Activated CD4-positive, alpha-beta memory T cell treated with anti-CD3 and anti-CD28 coated beads, Interleukin-2, amount 10 ng/mL, durations not matched to agents 7 days and 5 days (primary cell): ENCODE data around the gene TSNAX. TPM values are rescaled to one million over a fixed set of nuclear protein-coding genes. Genes with fewer than 3 reads are reported as not detected.
A peak's percentile ranks its signal among the peaks of the same experiment; 100 is the strongest.

Experiments used
- CTCF ChIA-PET: fragments of 350-600 bp; sonication (Branson Sonifier 250); formaldehyde crosslinking; loops from one replicate; lab custom pipeline; 2021; ENCODE audit warnings: antibody characterized with exemption, inconsistent platforms; lab: Charles Lee
- POLR2A ChIA-PET: fragments of 350-600 bp; sonication (Branson Sonifier 250); formaldehyde crosslinking; loops from one replicate; lab custom pipeline; 2021; ENCODE audit warnings: antibody characterized with exemption; lab: Charles Lee
- DNase-seq: peaks from one replicate; pipeline ENCODE4 v3.0.0-alpha.2; 2020
- H3K27ac Mint-ChIP-seq: one replicate; pipeline ENCODE4 v1.8.0; 2021; ENCODE audit warnings: mild to moderate bottlenecking, mixed read lengths
- H3K27me3 Mint-ChIP-seq: one replicate; pipeline ENCODE4 v1.8.0; 2021; ENCODE audit warnings: mixed read lengths
- H3K36me3 Mint-ChIP-seq: one replicate; pipeline ENCODE4 v1.8.0; 2021; ENCODE audit warnings: low read depth, mixed read lengths
- H3K4me1 Mint-ChIP-seq: one replicate; pipeline ENCODE4 v1.8.0; 2021; ENCODE audit warnings: mixed read lengths
- H3K4me3 Mint-ChIP-seq: one replicate; pipeline ENCODE4 v1.8.0; 2021; ENCODE audit warnings: mild to moderate bottlenecking, mixed read lengths
- H3K9me3 Mint-ChIP-seq: one replicate; pipeline ENCODE4 v1.8.0; 2021; ENCODE audit warnings: mixed read lengths
- total RNA-seq, 2 experiments: library from RNA; stranded (reverse); gene quantifications; one replicate each; pipeline ENCODE4 v1.2.3, GENCODE V29; 2021

TSNAX gene
- total RNA-seq, 2 experiments from 2014 or later, result 44.4 to 48.7 TPM

GRCh38 chr1:231600458-231600976 is 72.0 kb downstream of the TSNAX start:
- Mint-ChIP-seq H3K4me1 (peaks cover 18% of the 10 kb centered on the region), H3K36me3 (no peaks in the 10 kb centered on the region), H3K9me3 (no peaks in the 10 kb centered on the region), H3K4me3 (no peak overlapping the region), H3K27me3 (no peaks in the 10 kb centered on the region), H3K27ac (no peak overlapping the region)
- CTCF ChIA-PET, result interaction anchor here (0.9 to 4.6 kb wide), 3 partner anchors 242 to 265 kb away, joined by 3 to 37 read pairs (median 5); partner anchors contain the start of gene SPRTN
- DNase-seq, result no peak
- POLR2A ChIA-PET, result no interaction called here

- H3K4me3 Mint-ChIP-seq, result no peak overlapping the region
- H3K9me3 Mint-ChIP-seq, result no peaks in the 10 kb centered on the region
- ChIA-PET POLR2A (interaction anchor here (1.8 kb wide), 1 partner anchor 264 kb away, joined by 3 read pairs; the partner anchor contains the start of genes EXOC8 and SPRTN), CTCF (interaction anchor here (1.0 to 4.6 kb wide), 5 partner anchors 10 to 264 kb away, joined by 4 to 37 read pairs (median 6); partner anchors contain the start of genes EXOC8 and SPRTN)
- no peak overlapping the region for H3K27ac Mint-ChIP-seq
- no peaks in the 10 kb centered on the region for H3K27me3 Mint-ChIP-seq
- peaks cover 17% of the 10 kb centered on the region for H3K4me1 Mint-ChIP-seq
- H3K36me3 Mint-ChIP-seq, result no peaks in the 10 kb centered on the region
- DNase-seq, result no peak
These were observed 73.6 kb downstream of the TSNAX start for GRCh38 chr1:231601824-231602672.

GRCh38 chr1:231602673-231602984 is 74.2 kb downstream of the TSNAX start:
- no peak for DNase-seq
- Mint-ChIP-seq H3K27ac (no peak overlapping the region), H3K9me3 (no peaks in the 10 kb centered on the region), H3K27me3 (peaks cover 3% of the 10 kb centered on the region), H3K4me1 (peaks cover 17% of the 10 kb centered on the region), H3K36me3 (no peaks in the 10 kb centered on the region), H3K4me3 (no peak overlapping the region)
- ChIA-PET CTCF (interaction anchor here (1.0 to 4.6 kb wide), 7 partner anchors 9 to 363 kb away, joined by 3 to 37 read pairs (median 6); partner anchors contain the start of genes EXOC8 and SPRTN), POLR2A (interaction anchor here (1.8 kb wide), 1 partner anchor 265 kb away, joined by 3 read pairs; the partner anchor contains the start of genes EXOC8 and SPRTN)

- Mint-ChIP-seq H3K9me3 (no peaks in the 10 kb centered on the region), H3K4me3 (peak overlapping the region; percentile 90), H3K36me3 (no peaks in the 10 kb centered on the region), H3K27me3 (peaks cover 9% of the 10 kb centered on the region), H3K4me1 (peaks cover 17% of the 10 kb centered on the region), H3K27ac (peak overlapping the region; percentile 77)
- POLR2A ChIA-PET, result interaction anchor here (0.6 kb wide), 1 partner anchor 247 kb away, joined by 3 read pairs; no protein-coding TSS in a partner anchor
- CTCF ChIA-PET, result interaction anchor here (0.7 to 4.6 kb wide), 16 partner anchors 8 to 831 kb away, joined by 3 to 37 read pairs (median 5); partner anchors contain the start of genes EXOC8 and SPRTN
- DNase-seq, result peak; percentile 49
These were observed 75.3 kb downstream of the TSNAX start for GRCh38 chr1:231603598-231604275.

- Mint-ChIP-seq H3K4me3 (no peak overlapping the region), H3K27ac (peak overlapping the region; percentile 77), H3K36me3 (no peaks in the 10 kb centered on the region), H3K4me1 (peaks cover 17% of the 10 kb centered on the region), H3K9me3 (no peaks in the 10 kb centered on the region), H3K27me3 (peaks cover 9% of the 10 kb centered on the region)
- DNase-seq, result no peak
- ChIA-PET POLR2A (no interaction called here), CTCF (interaction anchor here (1.2 to 4.6 kb wide), 9 partner anchors 73 to 364 kb away, joined by 3 to 37 read pairs (median 6); partner anchors contain the start of genes EXOC8 and SPRTN)
These were observed 75.8 kb downstream of the TSNAX start for GRCh38 chr1:231604276-231604621.

GRCh38 chr1:231605149-231606100 is 77.0 kb downstream of the TSNAX start:
- Mint-ChIP-seq H3K4me3 (no peak overlapping the region), H3K4me1 (peaks cover 17% of the 10 kb centered on the region), H3K9me3 (no peaks in the 10 kb centered on the region), H3K27ac (no peak overlapping the region), H3K27me3 (peaks cover 9% of the 10 kb centered on the region), H3K36me3 (no peaks in the 10 kb centered on the region)
- ChIA-PET CTCF (interaction anchor here (1.2 to 2.6 kb wide), 5 partner anchors 11 to 290 kb away, joined by 4 to 8 read pairs (median 6); partner anchors contain the start of gene DISC1), POLR2A (interaction anchor here (0.6 to 1.3 kb wide), 3 partner anchors 267 to 654 kb away, joined by 3 to 6 read pairs (median 4); partner anchors contain the start of genes EXOC8 and SPRTN)
- DNase-seq, result no peak

GRCh38 chr1:231606712-231607111 is 78.2 kb downstream of the TSNAX start:
- CTCF ChIA-PET, result interaction anchor here (0.9 to 2.6 kb wide), 5 partner anchors 10 to 286 kb away, joined by 3 to 8 read pairs (median 5); partner anchors contain the start of gene DISC1

GRCh38 chr1:231610388-231610787 is 81.9 kb downstream of the TSNAX start:
- DNase-seq, result no peak
- peaks cover 14% of the 10 kb centered on the region for H3K9me3 Mint-ChIP-seq
- no peak overlapping the region for H3K4me3 Mint-ChIP-seq
- ChIA-PET POLR2A (no interaction called here), CTCF (no interaction called here)
- peaks cover 9% of the 10 kb centered on the region for H3K27me3 Mint-ChIP-seq
- peaks cover 49% of the 10 kb centered on the region for H3K4me1 Mint-ChIP-seq
- peaks cover 27% of the 10 kb centered on the region for H3K36me3 Mint-ChIP-seq
- no peak overlapping the region for H3K27ac Mint-ChIP-seq

More at GRCh38 chr1:231606712-231607111, 78.2 kb downstream of the TSNAX start:
- peaks cover 8% of the 10 kb centered on the region for H3K36me3 Mint-ChIP-seq
- peaks cover 9% of the 10 kb centered on the region for H3K27me3 Mint-ChIP-seq
- DNase-seq, result no peak
- H3K27ac Mint-ChIP-seq, result no peak overlapping the region
- peaks cover 27% of the 10 kb centered on the region for H3K4me1 Mint-ChIP-seq
- no peak overlapping the region for H3K4me3 Mint-ChIP-seq
- POLR2A ChIA-PET, result interaction anchor here (1.2 to 1.3 kb wide), 2 partner anchors 269 to 271 kb away, joined by 4 read pairs; partner anchors contain the start of genes EXOC8 and SPRTN
- H3K9me3 Mint-ChIP-seq, result no peaks in the 10 kb centered on the region

GRCh38 chr1:231611111-231611510 is 82.6 kb downstream of the TSNAX start:
- H3K4me3 Mint-ChIP-seq, result no peak overlapping the region
- H3K27me3 Mint-ChIP-seq, result peaks cover 9% of the 10 kb centered on the region
- POLR2A ChIA-PET, result no interaction called here
- peaks cover 46% of the 10 kb centered on the region for H3K4me1 Mint-ChIP-seq
- no peak for DNase-seq
- CTCF ChIA-PET, result interaction anchor here (1.1 kb wide), 1 partner anchor 8 kb away, joined by 6 read pairs; no protein-coding TSS in a partner anchor
- H3K36me3 Mint-ChIP-seq, result peaks cover 31% of the 10 kb centered on the region
- no peak overlapping the region for H3K27ac Mint-ChIP-seq
- peaks cover 14% of the 10 kb centered on the region for H3K9me3 Mint-ChIP-seq

GRCh38 chr1:231611851-231612250 is 83.4 kb downstream of the TSNAX start:
- H3K27me3 Mint-ChIP-seq, result peaks cover 9% of the 10 kb centered on the region
- peaks cover 34% of the 10 kb centered on the region for H3K36me3 Mint-ChIP-seq
- peak overlapping the region; percentile 94 for H3K27ac Mint-ChIP-seq
- ChIA-PET CTCF (interaction anchor here (1.1 kb wide), 1 partner anchor 9 kb away, joined by 6 read pairs; no protein-coding TSS in a partner anchor), POLR2A (interaction anchor here (0.6 to 2.3 kb wide), 3 partner anchors 17 to 274 kb away, joined by 3 to 9 read pairs (median 5); partner anchors contain the start of genes EXOC8 and SPRTN)
- no peak for DNase-seq
- H3K9me3 Mint-ChIP-seq, result peaks cover 14% of the 10 kb centered on the region
- H3K4me1 Mint-ChIP-seq, result peaks cover 46% of the 10 kb centered on the region
- H3K4me3 Mint-ChIP-seq, result no peak overlapping the region

- peaks cover 7% of the 10 kb centered on the region for H3K27me3 Mint-ChIP-seq
- H3K4me3 Mint-ChIP-seq, result peak overlapping the region; percentile 56
- ChIA-PET CTCF (interaction anchor here (1.1 kb wide), 2 partner anchors 10 to 275 kb away, joined by 4 to 6 read pairs; partner anchors contain the start of genes EXOC8 and SPRTN), POLR2A (interaction anchor here (0.6 to 2.3 kb wide), 8 partner anchors 10 to 371 kb away, joined by 3 to 10 read pairs (median 4); partner anchors contain the start of genes DISC1, EXOC8 and SPRTN)
- H3K4me1 Mint-ChIP-seq, result peaks cover 46% of the 10 kb centered on the region
- H3K9me3 Mint-ChIP-seq, result peaks cover 14% of the 10 kb centered on the region
- DNase-seq, result peak; percentile 81
- H3K27ac Mint-ChIP-seq, result peak overlapping the region; percentile 94
- H3K36me3 Mint-ChIP-seq, result peaks cover 34% of the 10 kb centered on the region
These were observed 84.1 kb downstream of the TSNAX start for GRCh38 chr1:231612393-231613089.
